GM12878 (cell line): ENCODE measurements around the gene CFAP99. TPM values are rescaled to one million over a fixed set of nuclear protein-coding genes. Genes with fewer than 3 reads are reported as not detected.

Source experiments
- ATAC-seq: fragments of 200-7000 bp; cut with Tn5 transposase; 3 replicates; pipeline ENCODE4 v1.9.1; 2020; ENCODE audit warnings: mild to moderate bottlenecking, moderate library complexity
- BruUV-seq: library from RNA; stranded (reverse); fragments of 400-500 nt; replicated peaks from 2 replicates; lab custom pipeline; 2021; lab: Mats Ljungman, UMichigan
- CTCF ChIA-PET: fragments of 300-600 bp; sonication (Branson Sonifier 250); formaldehyde crosslinking; extraction: SDS; loops from one replicate; lab custom pipeline; 2021; ENCODE audit warnings: inconsistent platforms; lab: Yijun Ruan, JAX
- POLR2A ChIA-PET: fragments of 350-600 bp; formaldehyde crosslinking; extraction: SDS; loops from one replicate; lab custom pipeline; 2021; ENCODE audit warnings: inconsistent platforms; lab: Charles Lee
- RAD21 ChIA-PET: fragments of 300-600 bp; sonication (Branson Sonifier 250); formaldehyde crosslinking; loops from one replicate; lab custom pipeline; 2023; ENCODE audit warnings: antibody characterized with exemption; ENCODE audit not compliant: unreplicated experiment; lab: Charles Lee
- SMC1A ChIA-PET: fragments of 300-600 bp; sonication (Branson Sonifier 250); formaldehyde crosslinking; loops from one replicate; lab custom pipeline; 2023; ENCODE audit not compliant: unreplicated experiment, uncharacterized antibody; lab: Charles Lee
- DNase-seq: peaks from one replicate; pipeline ENCODE4 v3.0.0-alpha.2; 2011; ENCODE audit warnings: low read depth, low spot score
- FAIRE-seq: peaks from 3 replicates; lab custom pipeline; 2011; peaks lifted over from hg19 to GRCh38; lab: Jason Lieb, UNC
- H2AFZ ChIP-seq: 2 replicates; pipeline ENCODE4 v1.6.0; 2011; ENCODE audit warnings: low read depth, low read length, control low read depth; ENCODE audit not compliant: control insufficient read depth
- H3K27ac ChIP-seq: 2 replicates; pipeline ENCODE4 v1.5.1; 2011; ENCODE audit warnings: control low read depth; ENCODE audit not compliant: control insufficient read depth, insufficient read depth
- H3K27me3 ChIP-seq, 2 experiments: replicated peaks in 1 of 2; 2 replicates each; pipeline versions ENCODE4 v1.6.0 to v1.6.1; 2011; ENCODE audit warnings: low read length in 1 of 2; ENCODE audit not compliant: control insufficient read depth in 2 of 2, insufficient read depth in 2 of 2
- H3K36me3 ChIP-seq, 2 experiments: 2 replicates each; pipeline ENCODE4 v1.5.1; 2011; ENCODE audit warnings: low read length in 1 of 2; ENCODE audit not compliant: control insufficient read depth in 2 of 2, insufficient read depth in 2 of 2
- H3K4me1 ChIP-seq: 2 replicates; pipeline ENCODE4 v1.6.1; 2011; ENCODE audit warnings: mild to moderate bottlenecking, low read length, moderate library complexity, mixed read lengths; ENCODE audit not compliant: control insufficient read depth, insufficient read depth
- H3K4me2 ChIP-seq: 2 replicates; pipeline ENCODE4 v1.6.0; 2011; ENCODE audit warnings: control low read depth; ENCODE audit not compliant: control insufficient read depth, insufficient read depth
- H3K4me3 ChIP-seq: fragments of 200-600 bp; sonication (generic); 2 replicates; pipeline ENCODE4 v1.5.1; 2016
- H3K79me2 ChIP-seq: 2 replicates; pipeline ENCODE4 v1.6.0; 2011; ENCODE audit warnings: low read length; ENCODE audit not compliant: control insufficient read depth, insufficient read depth
- H3K9ac ChIP-seq: 2 replicates; pipeline ENCODE4 v1.8.0; 2011; ENCODE audit warnings: low read length, control low read depth, mixed read lengths; ENCODE audit not compliant: control insufficient read depth, insufficient read depth
- H3K9me3 ChIP-seq: replicated peaks from 3 replicates; pipeline ENCODE4 v1.5.1; 2011; ENCODE audit warnings: mild to moderate bottlenecking, low read length; ENCODE audit not compliant: control insufficient read depth, insufficient read depth
- H4K20me1 ChIP-seq: 2 replicates; pipeline ENCODE4 v1.6.0; 2011; ENCODE audit not compliant: control insufficient read depth, insufficient read depth
- BCL11A ChIP-seq: IDR thresholded peaks from 2 replicates; pipeline ENCODE4 v1.6.1; 2011; ENCODE audit warnings: low read depth, low read length
- ETV6 ChIP-seq, 2 experiments: fragments of 450-650 bp in 1 of 2; IDR thresholded peaks in 1 of 2; conservative IDR thresholded peaks in 1 of 2; 2 replicates each; pipeline ENCODE4 v1.6.1; 2014; ENCODE audit warnings: antibody characterized with exemption in 1 of 2, borderline replicate concordance in 1 of 2, low read depth in 1 of 2, mild to moderate bottlenecking in 1 of 2, moderate library complexity in 1 of 2
- HDAC6 ChIP-seq: fragments of 200-600 bp; sonication (generic); IDR thresholded peaks from one replicate; pipeline ENCODE4 v1.8.0; 2017; ENCODE audit warnings: antibody characterized with exemption; ENCODE audit not compliant: unreplicated experiment
- IKZF2 ChIP-seq, 2 experiments: fragments of 450-650 bp; IDR thresholded peaks; 2 replicates each; pipeline ENCODE4 v1.6.1; 2017; ENCODE audit warnings: mild to moderate bottlenecking in 2 of 2, moderate library complexity in 2 of 2
- MEF2B ChIP-seq: fragments of 450-650 bp; IDR thresholded peaks from 2 replicates; pipeline ENCODE4 v1.6.1; 2018; ENCODE audit warnings: mild to moderate bottlenecking, moderate library complexity; ENCODE audit not compliant: partially characterized antibody, poor library complexity, severe bottlenecking
- MYB ChIP-seq: fragments of 150-350 bp; IDR thresholded peaks from 2 replicates; pipeline ENCODE4 v1.6.1; 2014; ENCODE audit warnings: mild to moderate bottlenecking, low read depth, low read length, borderline replicate concordance
- NFIC ChIP-seq: IDR thresholded peaks from 2 replicates; pipeline ENCODE4 v1.6.1; 2012; ENCODE audit warnings: low read depth, mild to moderate bottlenecking, inconsistent platforms, low read length, moderate library complexity
- POU2F2 ChIP-seq: IDR thresholded peaks from 3 replicates; pipeline ENCODE4 v1.6.1; 2011; ENCODE audit warnings: low read depth, mild to moderate bottlenecking, low read length, borderline replicate concordance
- RFX5 ChIP-seq: IDR thresholded peaks from 2 replicates; pipeline ENCODE4 v1.6.1; 2011; ENCODE audit warnings: low read depth, low read length, improper control_type of control experiment
- ZSCAN29 ChIP-seq: fragments of 450-650 bp; IDR thresholded peaks from 2 replicates; pipeline ENCODE4 v1.6.1; 2017; ENCODE audit warnings: mild to moderate bottlenecking, moderate library complexity
- WGBS: methylation state at CpG from one replicate; pipeline ENCODE4 v1.1.6; 2016; ENCODE audit warnings: low lambda C conversion rate; ENCODE audit not compliant: insufficient replicate concordance, insufficient coverage; ENCODE audit errors: missing lambda C conversion rate; 5-methylcytosine and 5-hydroxymethylcytosine counted together
- in situ Hi-C: fragments of 300-500 bp; cut with MboI; formaldehyde crosslinking; loops from 9 replicates; pipeline ENCODE4 v1.14.3; 2018; ENCODE audit warnings: mixed read lengths
- intact Hi-C: fragments of 100-400 bp; cut with micrococcal nuclease; formaldehyde crosslinking; loops from one replicate; pipeline ENCODE4 v1.14.2; 2022; ENCODE audit not compliant: unreplicated experiment
- polyA plus RNA-seq, 11 experiments: library from polyadenylated mRNA; depleted of rRNA in 4 of 11; unstranded in 6 of 11; stranded (reverse) in 5 of 11; fragments of >200 nt; fragmentation: Nextera tagmentation in 4 of 11; fragmentation: Illumina TruSeq in 1 of 11; extraction: Ambion mirVana in 4 of 11; extraction: Trizol in 1 of 11; gene quantifications; 1 replicate in 1 of 11; 2 replicates in 10 of 11; pipeline versions ENCODE4 v1.2.1 to v1.2.3, GENCODE V29; 2011 to 2016; ENCODE audit warnings: inconsistent platforms in 2 of 11, missing spikeins in 2 of 11, low read depth in 1 of 11
- total RNA-seq, 4 experiments: library from RNA; depleted of rRNA in 3 of 4; stranded (reverse); fragments of >200 nt in 3 of 4; fragmentation: Illumina TruSeq in 1 of 4; extraction: Trizol in 1 of 4; gene quantifications; 2 replicates each; pipeline versions ENCODE4 v1.2.1 to v1.2.3, GENCODE V29; 2013 to 2021

The CFAP99 gene
- total and polyA plus RNA-seq, 10 of the 15 experiments (the other 5 are each of a cell fraction or from before 2014, with no cell fraction given) = not detected

- TF ChIP-seq RFX5 = no peak
- TF ChIP-seq NFIC = no peak
- TF ChIP-seq MYB = no peak
Measured at GRCh38 chr4:2396781-2397368, 21.9 kb upstream of the CFAP99 start (continued).

DNA sequence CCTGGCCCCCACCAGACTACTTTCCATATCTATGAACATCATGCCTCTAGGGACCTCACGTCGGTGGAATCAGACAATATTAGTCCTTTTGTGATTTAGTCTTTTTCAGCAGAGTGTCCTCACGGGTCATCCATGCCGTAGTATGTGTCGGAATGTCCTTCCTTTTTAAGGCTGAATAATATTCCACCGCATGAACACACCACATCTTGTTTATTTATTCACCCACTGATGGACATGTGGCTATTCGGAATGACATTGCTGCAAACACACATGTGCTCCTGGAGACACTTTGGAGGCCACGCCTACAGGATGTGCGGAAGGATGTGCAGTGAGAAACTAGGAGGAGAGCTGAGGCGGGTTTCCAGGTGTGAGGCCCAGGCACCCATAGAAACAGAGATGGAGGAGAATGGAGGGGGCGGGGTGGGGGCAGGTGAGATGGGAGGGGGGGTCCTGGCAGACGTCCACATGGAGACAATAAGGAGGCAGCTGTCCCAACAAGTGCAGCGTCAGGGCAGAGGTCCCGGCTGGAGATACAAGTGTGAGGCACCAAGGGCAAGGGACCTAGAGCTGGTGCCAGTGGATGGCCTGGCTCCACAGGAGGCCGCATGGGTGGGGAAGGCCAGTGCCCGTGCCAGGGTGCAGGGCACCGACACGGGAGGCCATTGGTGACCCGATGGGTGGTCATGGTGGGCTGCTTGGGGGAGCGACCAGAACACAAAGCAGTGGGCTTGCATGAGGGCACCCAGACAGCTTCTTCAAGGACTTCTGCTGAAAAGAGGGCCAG, 21.0 kb upstream of the CFAP99 start:
- H3K9ac ChIP-seq = no peak overlapping the region
- H3K9me3 ChIP-seq = no peaks in the 10 kb centered on the region
- H3K36me3 ChIP-seq = no peaks in the 10 kb centered on the region
- H3K4me2 ChIP-seq = no peak overlapping the region
- H3K27me3 ChIP-seq = peaks cover 4 to 5% of the 10 kb centered on the region in 2 experiments; a peak in 3 of 4 replicates
- no peak overlapping the region for H3K4me3 ChIP-seq
- intact Hi-C loops (no loop called here), in situ Hi-C loops (no loop called here)
- H3K27ac ChIP-seq = no peak overlapping the region
- H4K20me1 ChIP-seq = no peaks in the 10 kb centered on the region
- H2AFZ ChIP-seq = no peak overlapping the region
- TF ChIP-seq MEF2B (no peak), ETV6 (conservative IDR thresholded peaks at IDR 0.05 in 1 of 2, IDR thresholded peaks at IDR 0.05 in 1 of 2; ENCODE audit: borderline replicate concordance in 1 of 2, low read depth in 1 of 2) (no peak), HDAC6 (no peak), BCL11A (no peak), IKZF2 (IDR thresholded peaks at IDR 0.05) (no peak), POU2F2 (no peak), ZSCAN29 (no peak)
- ChIA-PET POLR2A (no interaction called here), CTCF (no interaction called here), SMC1A (no interaction called here), RAD21 (no interaction called here)
- FAIRE-seq (no peak), DNase-seq (no peak), ATAC-seq (no peak)
- no peaks in the 10 kb centered on the region for H3K79me2 ChIP-seq
- WGBS = 45% methylated on average over 19 of the region's 20 CpGs
- BruUV-seq = no TSS peak
- peaks cover 7% of the 10 kb centered on the region for H3K4me1 ChIP-seq
